RWPE1 (cell line): ENCODE data around the gene PRKRA.

Source experiments
- CTCF ChIA-PET: fragments of 350-600 bp; sonication (Branson Sonifier 250); formaldehyde crosslinking; extraction: SDS; loops from one replicate; lab custom pipeline; 2021; lab: Yijun Ruan, JAX
- POLR2A ChIA-PET: fragments of 400-600 bp; formaldehyde crosslinking; extraction: SDS; loops from one replicate; lab custom pipeline; 2020; ENCODE audit warnings: antibody characterized with exemption; ENCODE audit not compliant: low non-redundant PET; lab: Yijun Ruan, JAX
- DNase-seq: peaks from one replicate; pipeline ENCODE4 v3.0.0; 2012; ENCODE audit warnings: low spot score
- H3K27ac ChIP-seq: fragments of 450-650 bp; 2 replicates; pipeline ENCODE4 v1.5.1; 2017
- CTCF ChIP-seq: fragments of 450-650 bp; conservative IDR thresholded peaks from 2 replicates; pipeline ENCODE4 v1.5.1; 2017; ENCODE audit warnings: low read depth, mild to moderate bottlenecking

PRKRA gene

GRCh38 chr2:178452334-178452733 is 1.4 kb upstream of the PRKRA start:
- TF ChIP-seq CTCF, result no peak
- peak overlapping the region; percentile 92 for H3K27ac ChIP-seq
- ChIA-PET CTCF (no interaction called here), POLR2A (no interaction called here)
- no peak for DNase-seq

DNA sequence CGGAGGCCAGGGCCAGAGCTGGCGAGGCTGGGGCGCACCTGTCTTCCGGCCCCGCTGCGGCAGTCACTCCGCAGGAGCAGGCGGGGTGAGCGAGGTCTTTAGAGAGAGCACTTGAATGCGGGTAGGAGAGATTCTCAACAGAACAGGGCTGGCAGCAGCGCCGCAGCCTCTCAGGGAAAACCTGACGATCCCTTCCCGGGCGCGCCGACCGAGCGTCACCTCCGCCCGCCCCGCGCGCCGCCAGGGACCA is 526 bp downstream of the PRKRA start:
- ChIA-PET POLR2A (interaction anchor here (1.2 kb wide), 1 partner anchor 120 kb away, joined by 3 read pairs; no protein-coding TSS in a partner anchor), CTCF (interaction anchor here (0.8 kb wide), 1 partner anchor 86 kb away, joined by 3 read pairs; no protein-coding TSS in a partner anchor)
- peak; percentile 63 for DNase-seq
- peak overlapping the region; percentile 92 for H3K27ac ChIP-seq
- TF ChIP-seq CTCF, result no peak

- POLR2A ChIA-PET, result interaction anchor here (0.6 to 1.2 kb wide), 2 partner anchors 67 to 119 kb away, joined by 3 to 4 read pairs; no protein-coding TSS in a partner anchor
- no peak for TF ChIP-seq CTCF
- CTCF ChIA-PET, result interaction anchor here (0.8 kb wide), 1 partner anchor 87 kb away, joined by 3 read pairs; no protein-coding TSS in a partner anchor
These were observed 1.1 kb downstream of the PRKRA start for GRCh38 chr2:178449700-178450523.

GRCh38 chr2:178448968-178449661 is 1.9 kb downstream of the PRKRA start:
- POLR2A ChIA-PET, result interaction anchor here (0.6 kb wide), 1 partner anchor 68 kb away, joined by 4 read pairs; no protein-coding TSS in a partner anchor
- TF ChIP-seq CTCF, result no peak
- CTCF ChIA-PET, result no interaction called here
- H3K27ac ChIP-seq, result no peak overlapping the region
- DNase-seq, result no peak

More at GRCh38 chr2:178449700-178450523, 1.1 kb downstream of the PRKRA start:
- peak; percentile 4 for DNase-seq
- peak overlapping the region; percentile 92 for H3K27ac ChIP-seq

DNA sequence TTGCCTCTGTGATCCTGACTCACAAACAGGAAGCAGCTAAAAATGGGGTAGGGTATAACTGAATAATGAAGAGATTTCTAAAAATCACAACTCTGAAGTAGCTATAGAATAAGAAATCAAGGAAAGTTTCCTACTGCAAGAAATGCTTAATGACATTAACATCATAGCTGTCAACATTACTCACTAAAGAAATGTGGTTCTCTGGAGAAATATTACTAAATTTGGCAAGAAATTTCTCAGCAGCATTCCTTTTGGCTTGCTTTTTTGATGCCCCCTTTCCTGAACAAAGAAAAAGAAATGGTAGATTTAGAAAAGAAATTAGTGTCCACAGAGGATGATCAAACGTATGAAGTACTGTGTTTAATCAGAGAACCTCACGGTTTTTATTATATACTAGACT is 9.5 kb downstream of the PRKRA start:
- POLR2A ChIA-PET, result no interaction called here
- TF ChIP-seq CTCF, result no peak

GRCh38 chr2:178436662-178437061 is 14.3 kb downstream of the PRKRA start:
- TF ChIP-seq CTCF, result no peak
- CTCF ChIA-PET, result no interaction called here
- POLR2A ChIA-PET, result no interaction called here
- DNase-seq, result no peak
- H3K27ac ChIP-seq, result no peak overlapping the region

More for the DNA sequence above, 9.5 kb downstream of the PRKRA start:
- DNase-seq, result no peak
- CTCF ChIA-PET, result interaction anchor here (0.7 kb wide), 1 partner anchor 269 kb away, joined by 3 read pairs; no protein-coding TSS in a partner anchor
- H3K27ac ChIP-seq, result no peak overlapping the region
